ENCODE results near the gene ACMSD. TPM values are rescaled to one million over a fixed set of nuclear protein-coding genes. Genes with fewer than 3 reads are reported as not detected.

ACMSD gene
- total and polyA plus RNA-seq, 10 of the 15 experiments (the other 5 are each of a cell fraction or from before 2014, with no cell fraction given), result 0.08 TPM; not detected in 9

- no peaks in the 10 kb centered on the region for H4K20me1 ChIP-seq (ENCODE audit: control insufficient read depth, insufficient read depth)
- H3K79me2 ChIP-seq (ENCODE audit: control insufficient read depth, insufficient read depth, low read length), result no peaks in the 10 kb centered on the region
- no peaks in the 10 kb centered on the region for H3K36me3 ChIP-seq (ENCODE audit: control insufficient read depth in 2 of 2, insufficient read depth in 2 of 2, low read length in 1 of 2)
- FAIRE-seq (no peak), ATAC-seq (no peak), DNase-seq (ENCODE audit: low read depth, low spot score) (no peak)
- H3K4me2 ChIP-seq (ENCODE audit: control insufficient read depth, insufficient read depth), result no peak overlapping the region
- ChIA-PET RAD21 (ENCODE audit: unreplicated experiment) (no interaction called here), POLR2A (no interaction called here), SMC1A (ENCODE audit: uncharacterized antibody, unreplicated experiment) (no interaction called here), CTCF (no interaction called here)
- H3K4me3 ChIP-seq, result no peak overlapping the region
- 60% methylated on average over 2 of the region's 2 CpGs for WGBS (ENCODE audit: insufficient coverage, insufficient replicate concordance, low lambda C conversion rate, missing lambda C conversion rate)
- H2AFZ ChIP-seq (ENCODE audit: control insufficient read depth, low read depth, low read length), result no peak overlapping the region
- peaks cover 0 to 3% of the 10 kb centered on the region in 2 experiments; a peak in 1 of 4 replicates for H3K27me3 ChIP-seq (replicated peaks in 1 of 2; ENCODE audit: control insufficient read depth in 2 of 2, insufficient read depth in 2 of 2, low read length in 1 of 2)
- no peaks in the 10 kb centered on the region for H3K9me3 ChIP-seq (replicated peaks; ENCODE audit: control insufficient read depth, insufficient read depth, low read length)
- intact Hi-C loops (cut with micrococcal nuclease; ENCODE audit: unreplicated experiment), result no loop called here
- H3K4me1 ChIP-seq (ENCODE audit: control insufficient read depth, insufficient read depth, low read length), result no peaks in the 10 kb centered on the region
- BruUV-seq (replicated peaks), result no TSS peak
- no peak overlapping the region for H3K9ac ChIP-seq (ENCODE audit: control insufficient read depth, insufficient read depth, low read length)
- in situ Hi-C loops (cut with MboI), result no loop called here
- no peak overlapping the region for H3K27ac ChIP-seq (ENCODE audit: control insufficient read depth, insufficient read depth)
- TF ChIP-seq RAD51 (IDR thresholded peaks at IDR 0.05) (no peak), ZBTB40 (IDR thresholded peaks at IDR 0.05; ENCODE audit: borderline replicate concordance) (no peak), BRCA1 (IDR thresholded peaks at IDR 0.05; ENCODE audit: low read depth, low read length) (no peak), BACH1 (IDR thresholded peaks at IDR 0.05; ENCODE audit: borderline replicate concordance) (no peak), HDGF (IDR thresholded peaks at IDR 0.05) (no peak), HDAC2 (IDR thresholded peaks at IDR 0.05) (no peak), EP300 (IDR thresholded peaks at IDR 0.05; ENCODE audit: borderline replicate concordance in 1 of 2, control insufficient read depth in 1 of 2, low read depth in 2 of 2, low read length in 2 of 2) (no peak), POLR2AphosphoS2 (IDR thresholded peaks at IDR 0.05; ENCODE audit: low read depth, low read length) (no peak), YY1 (IDR thresholded peaks at IDR 0.05; ENCODE audit: low read depth, low read length) (no peak), MAX (IDR thresholded peaks at IDR 0.05; ENCODE audit: low read depth, low read length) (no peak), STAT3 (IDR thresholded peaks at IDR 0.05; ENCODE audit: low read depth, low read length) (no peak)
- TF ChIP-seq, protein P1, sequence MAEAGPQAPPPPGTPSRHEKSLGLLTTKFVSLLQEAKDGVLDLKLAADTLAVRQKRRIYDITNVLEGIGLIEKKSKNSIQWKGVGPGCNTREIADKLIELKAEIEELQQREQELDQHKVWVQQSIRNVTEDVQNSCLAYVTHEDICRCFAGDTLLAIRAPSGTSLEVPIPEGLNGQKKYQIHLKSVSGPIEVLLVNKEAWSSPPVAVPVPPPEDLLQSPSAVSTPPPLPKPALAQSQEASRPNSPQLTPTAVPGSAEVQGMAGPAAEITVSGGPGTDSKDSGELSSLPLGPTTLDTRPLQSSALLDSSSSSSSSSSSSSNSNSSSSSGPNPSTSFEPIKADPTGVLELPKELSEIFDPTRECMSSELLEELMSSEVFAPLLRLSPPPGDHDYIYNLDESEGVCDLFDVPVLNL (IDR thresholded peaks at IDR 0.05; ENCODE audit: low read depth, low read length), result no peak
- TF ChIP-seq, protein P2, sequence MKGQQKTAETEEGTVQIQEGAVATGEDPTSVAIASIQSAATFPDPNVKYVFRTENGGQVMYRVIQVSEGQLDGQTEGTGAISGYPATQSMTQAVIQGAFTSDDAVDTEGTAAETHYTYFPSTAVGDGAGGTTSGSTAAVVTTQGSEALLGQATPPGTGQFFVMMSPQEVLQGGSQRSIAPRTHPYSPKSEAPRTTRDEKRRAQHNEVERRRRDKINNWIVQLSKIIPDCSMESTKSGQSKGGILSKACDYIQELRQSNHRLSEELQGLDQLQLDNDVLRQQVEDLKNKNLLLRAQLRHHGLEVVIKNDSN (IDR thresholded peaks at IDR 0.05; ENCODE audit: borderline replicate concordance, extremely low read length, insufficient read depth, low read depth, low read length), result no peak
- TF ChIP-seq, protein P3, sequence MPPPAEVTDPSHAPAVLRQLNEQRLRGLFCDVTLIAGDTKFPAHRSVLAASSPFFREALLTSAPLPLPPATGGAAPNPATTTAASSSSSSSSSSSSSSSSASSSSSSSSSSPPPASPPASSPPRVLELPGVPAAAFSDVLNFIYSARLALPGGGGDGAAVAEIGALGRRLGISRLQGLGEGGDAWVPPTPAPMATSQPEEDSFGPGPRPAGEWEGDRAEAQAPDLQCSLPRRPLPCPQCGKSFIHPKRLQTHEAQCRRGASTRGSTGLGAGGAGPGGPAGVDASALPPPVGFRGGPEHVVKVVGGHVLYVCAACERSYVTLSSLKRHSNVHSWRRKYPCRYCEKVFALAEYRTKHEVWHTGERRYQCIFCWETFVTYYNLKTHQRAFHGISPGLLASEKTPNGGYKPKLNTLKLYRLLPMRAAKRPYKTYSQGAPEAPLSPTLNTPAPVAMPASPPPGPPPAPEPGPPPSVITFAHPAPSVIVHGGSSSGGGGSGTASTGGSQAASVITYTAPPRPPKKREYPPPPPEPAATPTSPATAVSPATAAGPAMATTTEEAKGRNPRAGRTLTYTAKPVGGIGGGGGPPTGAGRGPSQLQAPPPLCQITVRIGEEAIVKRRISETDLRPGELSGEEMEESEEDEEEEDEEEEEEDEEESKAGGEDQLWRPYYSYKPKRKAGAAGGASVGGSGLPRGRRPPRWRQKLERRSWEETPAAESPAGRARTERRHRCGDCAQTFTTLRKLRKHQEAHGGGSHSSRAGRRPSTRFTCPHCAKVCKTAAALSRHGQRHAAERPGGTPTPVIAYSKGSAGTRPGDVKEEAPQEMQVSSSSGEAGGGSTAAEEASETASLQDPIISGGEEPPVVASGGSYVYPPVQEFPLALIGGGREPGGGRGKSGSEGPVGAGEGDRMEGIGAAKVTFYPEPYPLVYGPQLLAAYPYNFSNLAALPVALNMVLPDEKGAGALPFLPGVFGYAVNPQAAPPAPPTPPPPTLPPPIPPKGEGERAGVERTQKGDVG (CRISPR knock-in tag; IDR thresholded peaks at IDR 0.05), result no peak
Observed at GRCh38 chr2:134842930-134843490, 4.6 kb downstream of the ACMSD start.

Data from GM12878 (cell line).